ENCODE results near the gene ZMIZ1. TPM values are rescaled to one million over a fixed set of nuclear protein-coding genes. Genes with fewer than 3 reads are reported as not detected.

ZMIZ1 gene
- polyA plus RNA-seq, 1 donor from 2014 or later: 26.8 TPM

GRCh38 chr10:79215531-79215930 is 146.8 kb downstream of the ZMIZ1 start:
- no peaks in the 10 kb centered on the region for H4K20me1 ChIP-seq (ENCODE audit: insufficient read depth)
- no peak overlapping the region for H2AFZ ChIP-seq (ENCODE audit: low read depth, low read length)
- H3K27ac ChIP-seq (ENCODE audit: low read length): no peak overlapping the region
- H3K36me3 ChIP-seq (ENCODE audit: insufficient read depth, low read length): no peaks in the 10 kb centered on the region
- H3K9me3 ChIP-seq (ENCODE audit: low read length): no peaks in the 10 kb centered on the region
- no peaks in the 10 kb centered on the region for H3K9me2 ChIP-seq (ENCODE audit: insufficient read depth, low read length)
- no peak overlapping the region for H3K9ac ChIP-seq (ENCODE audit: low read length)
- H3K4me2 ChIP-seq (ENCODE audit: low read length): no peak overlapping the region
- H3K27me3 ChIP-seq (ENCODE audit: insufficient read depth, low read depth, low read length): no peaks in the 10 kb centered on the region
- peaks cover 5% of the 10 kb centered on the region for H3F3A ChIP-seq (ENCODE audit: insufficient read depth, low read length, poor library complexity, severe bottlenecking)
- TF ChIP-seq TAF1 (IDR thresholded peaks at IDR 0.05; ENCODE audit: low read depth): no peak
- no peak for TF ChIP-seq MXI1 (conservative IDR thresholded peaks at IDR 0.05; ENCODE audit: poor library complexity, severe bottlenecking)
- TF ChIP-seq EZH2 (IDR thresholded peaks at IDR 0.05; ENCODE audit: borderline replicate concordance, insufficient read depth, low read length, poor library complexity, severe bottlenecking): no peak
- TF ChIP-seq REST (IDR thresholded peaks at IDR 0.05; ENCODE audit: borderline replicate concordance): no peak
- no peak for TF ChIP-seq RAD21 (conservative IDR thresholded peaks at IDR 0.05)
- no peak for TF ChIP-seq POLR2AphosphoS5 (IDR thresholded peaks at IDR 0.05)
- no peak for TF ChIP-seq SMC3 (conservative IDR thresholded peaks at IDR 0.05; ENCODE audit: poor library complexity)
- TF ChIP-seq EP300 (conservative IDR thresholded peaks at IDR 0.05; ENCODE audit: poor library complexity, severe bottlenecking): no peak
- TF ChIP-seq, protein P1, sequence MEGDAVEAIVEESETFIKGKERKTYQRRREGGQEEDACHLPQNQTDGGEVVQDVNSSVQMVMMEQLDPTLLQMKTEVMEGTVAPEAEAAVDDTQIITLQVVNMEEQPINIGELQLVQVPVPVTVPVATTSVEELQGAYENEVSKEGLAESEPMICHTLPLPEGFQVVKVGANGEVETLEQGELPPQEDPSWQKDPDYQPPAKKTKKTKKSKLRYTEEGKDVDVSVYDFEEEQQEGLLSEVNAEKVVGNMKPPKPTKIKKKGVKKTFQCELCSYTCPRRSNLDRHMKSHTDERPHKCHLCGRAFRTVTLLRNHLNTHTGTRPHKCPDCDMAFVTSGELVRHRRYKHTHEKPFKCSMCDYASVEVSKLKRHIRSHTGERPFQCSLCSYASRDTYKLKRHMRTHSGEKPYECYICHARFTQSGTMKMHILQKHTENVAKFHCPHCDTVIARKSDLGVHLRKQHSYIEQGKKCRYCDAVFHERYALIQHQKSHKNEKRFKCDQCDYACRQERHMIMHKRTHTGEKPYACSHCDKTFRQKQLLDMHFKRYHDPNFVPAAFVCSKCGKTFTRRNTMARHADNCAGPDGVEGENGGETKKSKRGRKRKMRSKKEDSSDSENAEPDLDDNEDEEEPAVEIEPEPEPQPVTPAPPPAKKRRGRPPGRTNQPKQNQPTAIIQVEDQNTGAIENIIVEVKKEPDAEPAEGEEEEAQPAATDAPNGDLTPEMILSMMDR (IDR thresholded peaks at IDR 0.05; ENCODE audit: poor library complexity, severe bottlenecking): no peak
- H3K4me3 ChIP-seq (ENCODE audit: low read length): no peak overlapping the region
- H3K79me2 ChIP-seq (replicated peaks; ENCODE audit: insufficient read depth, low read length): no peaks in the 10 kb centered on the region

DNA sequence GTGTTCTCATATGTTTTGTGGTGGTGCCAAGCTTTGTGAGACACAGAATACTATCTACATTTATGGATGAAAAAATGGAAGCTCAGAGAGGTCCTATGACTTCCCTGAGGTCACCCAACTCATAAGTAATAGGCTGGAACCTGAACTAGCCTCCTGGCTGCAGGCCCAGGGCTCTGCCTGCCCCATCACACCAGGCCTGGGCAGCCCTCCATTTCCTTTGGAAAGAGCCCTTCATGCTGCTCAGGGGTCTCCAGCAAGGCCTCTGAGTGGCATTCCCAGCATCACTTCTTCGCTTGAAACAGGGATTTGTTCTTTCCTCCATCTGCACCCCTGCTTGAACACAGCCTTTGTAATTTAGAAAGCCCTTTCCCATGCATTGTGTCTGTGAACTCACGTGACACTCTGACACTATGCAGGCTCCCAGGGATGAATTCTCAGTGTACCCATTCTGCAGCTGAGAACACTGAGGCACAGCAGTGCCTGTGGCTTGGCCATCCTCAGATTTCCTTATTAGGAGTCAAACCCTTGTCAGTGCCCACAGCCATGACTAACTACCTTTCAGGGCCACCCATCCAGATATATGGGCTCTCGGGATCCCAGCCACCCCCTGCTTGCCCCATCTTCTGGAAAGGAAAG is 150.7 kb downstream of the ZMIZ1 start:
- no peak overlapping the region for H3K4me2 ChIP-seq (ENCODE audit: low read length)
- no peaks in the 10 kb centered on the region for H3K9me2 ChIP-seq (ENCODE audit: insufficient read depth, low read length)
- H3K36me3 ChIP-seq (ENCODE audit: insufficient read depth, low read length): no peaks in the 10 kb centered on the region
- no peaks in the 10 kb centered on the region for H4K20me1 ChIP-seq (ENCODE audit: insufficient read depth)
- H3K27ac ChIP-seq (ENCODE audit: low read length): peak overlapping the region; percentile 98
- H3K9ac ChIP-seq (ENCODE audit: low read length): peak overlapping the region; percentile 74
- no peak overlapping the region for H3K4me3 ChIP-seq (ENCODE audit: low read length)
- TF ChIP-seq EZH2 (IDR thresholded peaks at IDR 0.05; ENCODE audit: borderline replicate concordance, insufficient read depth, low read length, poor library complexity, severe bottlenecking): no peak
- TF ChIP-seq, protein P1 (IDR thresholded peaks at IDR 0.05; ENCODE audit: poor library complexity, severe bottlenecking): no peak
- no peak for TF ChIP-seq MXI1 (conservative IDR thresholded peaks at IDR 0.05; ENCODE audit: poor library complexity, severe bottlenecking)
- TF ChIP-seq RAD21 (conservative IDR thresholded peaks at IDR 0.05): no peak
- TF ChIP-seq TAF1 (IDR thresholded peaks at IDR 0.05; ENCODE audit: low read depth): no peak
- TF ChIP-seq SMC3 (conservative IDR thresholded peaks at IDR 0.05; ENCODE audit: poor library complexity): no peak
- no peak for TF ChIP-seq POLR2AphosphoS5 (IDR thresholded peaks at IDR 0.05)
- TF ChIP-seq REST (IDR thresholded peaks at IDR 0.05; ENCODE audit: borderline replicate concordance): no peak
- no peak for TF ChIP-seq EP300 (conservative IDR thresholded peaks at IDR 0.05; ENCODE audit: poor library complexity, severe bottlenecking)
- no peaks in the 10 kb centered on the region for H3K27me3 ChIP-seq (ENCODE audit: insufficient read depth, low read depth, low read length)
- no peaks in the 10 kb centered on the region for H3K9me3 ChIP-seq (ENCODE audit: low read length)
- peaks cover 5% of the 10 kb centered on the region for H3F3A ChIP-seq (ENCODE audit: insufficient read depth, low read length, poor library complexity, severe bottlenecking)
- peaks cover 6% of the 10 kb centered on the region for H3K79me2 ChIP-seq (replicated peaks; ENCODE audit: insufficient read depth, low read length)
- no peak overlapping the region for H2AFZ ChIP-seq (ENCODE audit: low read depth, low read length)
